HepG2 (cell line): ENCODE results near the gene RHO. TPM values are rescaled to one million over a fixed set of nuclear protein-coding genes. Genes with fewer than 3 reads are reported as not detected.

Experiments used
- ATAC-seq: fragments of 200-7000 bp; cut with Tn5 transposase; 3 replicates; pipeline ENCODE4 v1.9.1; 2020; ENCODE audit warnings: mild to moderate bottlenecking, moderate library complexity
- BruUV-seq: library from RNA; stranded (reverse); fragments of 400-500 nt; replicated peaks from 2 replicates; lab custom pipeline; 2021; lab: Mats Ljungman, UMichigan
- CTCF ChIA-PET: fragments of 300-600 bp; formaldehyde crosslinking; extraction: SDS; loops from one replicate; lab custom pipeline; 2021; ENCODE audit warnings: low total read pairs, inconsistent platforms, low intra/inter-chr PET ratio; lab: Yijun Ruan, JAX
- POLR2A ChIA-PET: fragments of 350-600 bp; sonication (Branson Sonifier 250); formaldehyde crosslinking; loops from one replicate; lab custom pipeline; 2020; ENCODE audit warnings: antibody characterized with exemption, inconsistent platforms; lab: Yijun Ruan, JAX
- DNase-seq: peaks from one replicate; pipeline ENCODE4 v3.0.0-alpha.2; 2015; ENCODE audit warnings: low spot score
- FAIRE-seq: peaks from 3 replicates; lab custom pipeline; 2011; peaks lifted over from hg19 to GRCh38; lab: Jason Lieb, UNC
- H2AFZ ChIP-seq: one replicate; pipeline ENCODE4 v1.6.1; 2011; ENCODE audit warnings: low read length, inconsistent platforms
- H3K27ac ChIP-seq: fragments of 300-600 bp; 3 replicates; pipeline ENCODE4 v1.8.0; 2011; ENCODE audit warnings: mixed run types, mild to moderate bottlenecking, mixed read lengths, low read length, inconsistent platforms; ENCODE audit not compliant: insufficient read depth; ENCODE audit errors: extremely low read length
- H3K27me3 ChIP-seq, 2 experiments: fragments of 200-600 bp in 1 of 2; 2 replicates in 1 of 2; 3 replicates in 1 of 2; pipeline versions ENCODE4 v1.6.0 to v1.8.0; 2011; ENCODE audit warnings: low read length in 2 of 2, mild to moderate bottlenecking in 2 of 2, moderate library complexity in 2 of 2, inconsistent platforms in 1 of 2; ENCODE audit not compliant: insufficient read depth in 2 of 2, control insufficient read depth in 1 of 2
- H3K36me3 ChIP-seq, 2 experiments: fragments of 200-600 bp in 1 of 2; replicated peaks in 1 of 2; 2 replicates in 1 of 2; 3 replicates in 1 of 2; pipeline versions ENCODE4 v1.5.1 to v1.8.0; 2011; ENCODE audit warnings: low read length in 2 of 2, inconsistent platforms in 1 of 2; ENCODE audit not compliant: insufficient read depth in 2 of 2, control insufficient read depth in 1 of 2
- H3K4me1 ChIP-seq: 2 replicates; pipeline ENCODE4 v1.5.1; 2012; ENCODE audit warnings: low read length, inconsistent platforms; ENCODE audit not compliant: insufficient read depth
- H3K4me2 ChIP-seq: 2 replicates; pipeline ENCODE4 v1.6.0; 2011; ENCODE audit warnings: low read depth, low read length, inconsistent platforms
- H3K4me3 ChIP-seq, 3 experiments: fragments of 200-600 bp in 1 of 3; sonication (generic), shearing (Covaris generic) in 1 of 3; replicated peaks in 1 of 3; 2 replicates each; pipeline ENCODE4 v1.5.1; 2011 to 2016; ENCODE audit warnings: low read length in 3 of 3, inconsistent platforms in 2 of 3, low read depth in 2 of 3, mild to moderate bottlenecking in 2 of 3, control low read depth in 1 of 3, mixed read lengths in 1 of 3; ENCODE audit not compliant: insufficient read depth in 1 of 3
- H3K79me2 ChIP-seq: one replicate; pipeline ENCODE4 v1.6.1; 2011; ENCODE audit warnings: low read length, inconsistent platforms; ENCODE audit not compliant: insufficient read depth
- H3K9ac ChIP-seq: 2 replicates; pipeline ENCODE4 v1.6.0; 2011; ENCODE audit warnings: mild to moderate bottlenecking, low read depth, low read length, inconsistent platforms; ENCODE audit not compliant: insufficient read depth
- H3K9me3 ChIP-seq: 2 replicates; pipeline ENCODE4 v1.5.1; 2012; ENCODE audit warnings: mild to moderate bottlenecking, low read length
- H4K20me1 ChIP-seq: 2 replicates; pipeline ENCODE4 v1.6.0; 2011; ENCODE audit warnings: inconsistent platforms, mild to moderate bottlenecking, low read length, moderate library complexity; ENCODE audit not compliant: insufficient read depth
- FOXC1 ChIP-seq: sonication (generic); formaldehyde crosslinking; IDR thresholded peaks from 2 replicates; pipeline ENCODE4 v1.8.0; 2022; ENCODE audit warnings: mild to moderate bottlenecking, missing genetic modification reagents, borderline replicate concordance
- FOXK2 ChIP-seq: fragments of 450-650 bp; IDR thresholded peaks from 2 replicates; pipeline ENCODE4 v1.6.1; 2016
- HOXA3 ChIP-seq: sonication (generic); formaldehyde crosslinking; IDR thresholded peaks from 2 replicates; pipeline ENCODE4 v1.5.0; 2020; ENCODE audit warnings: missing genetic modification reagents
- JUND ChIP-seq: sonication (generic); formaldehyde crosslinking; IDR thresholded peaks from 2 replicates; pipeline ENCODE4 v1.8.0; 2022; ENCODE audit warnings: mild to moderate bottlenecking, missing genetic modification reagents
- MAZ ChIP-seq, 2 experiments: sonication (generic) in 1 of 2; formaldehyde crosslinking in 1 of 2; IDR thresholded peaks; 2 replicates each; pipeline versions ENCODE4 v1.5.0 to v1.6.1; 2012 to 2020; ENCODE audit warnings: low read depth in 2 of 2, mild to moderate bottlenecking in 2 of 2, borderline replicate concordance in 1 of 2, improper control_type of control experiment in 1 of 2, low read length in 1 of 2, missing genetic modification reagents in 1 of 2, moderate library complexity in 1 of 2
- MED13 ChIP-seq: sonication (generic); formaldehyde crosslinking; IDR thresholded peaks from 2 replicates; pipeline ENCODE4 v1.5.0; 2020; ENCODE audit warnings: missing genetic modification reagents
- MED8 ChIP-seq: sonication (generic); formaldehyde crosslinking; IDR thresholded peaks from 2 replicates; pipeline ENCODE4 v1.8.1; 2023; ENCODE audit warnings: mild to moderate bottlenecking, missing genetic modification reagents; ENCODE audit not compliant: insufficient replicate concordance
- NRL ChIP-seq: sonication (generic); formaldehyde crosslinking; IDR thresholded peaks from 2 replicates; pipeline ENCODE4 v1.5.0; 2020; ENCODE audit warnings: missing genetic modification reagents, mild to moderate bottlenecking, moderate library complexity, borderline replicate concordance
- SAFB2 ChIP-seq: sonication (generic); formaldehyde crosslinking; IDR thresholded peaks from 2 replicates; pipeline ENCODE4 v1.5.1; 2020; ENCODE audit warnings: missing genetic modification reagents, low read depth, mild to moderate bottlenecking, borderline replicate concordance
- TOPORS ChIP-seq: sonication (generic); formaldehyde crosslinking; IDR thresholded peaks from 2 replicates; pipeline ENCODE4 v1.8.0; 2023; ENCODE audit warnings: mild to moderate bottlenecking, missing genetic modification reagents
- ZNF282 ChIP-seq: fragments of 450-650 bp; IDR thresholded peaks from 2 replicates; pipeline ENCODE4 v1.6.1; 2018; ENCODE audit not compliant: partially characterized antibody
- WGBS: methylation state at CpG from one replicate; pipeline ENCODE4 v1.1.6; 2017; ENCODE audit warnings: low lambda C conversion rate; 5-methylcytosine and 5-hydroxymethylcytosine counted together
- in situ Hi-C: cut with HindIII; loops from 2 replicates; pipeline ENCODE4 v1.10.0; 2017; ENCODE audit warnings: low pct_unique_long_range_greater_than_20kb; ENCODE audit not compliant: extremely low pct_ligation_motif_present
- intact Hi-C: fragments of 100-400 bp; cut with micrococcal nuclease; formaldehyde crosslinking; loops from one replicate; pipeline ENCODE4 v1.10.0; 2022; ENCODE audit not compliant: unreplicated experiment
- polyA plus RNA-seq, 8 experiments: library from polyadenylated mRNA; depleted of rRNA in 3 of 8; stranded (reverse) in 7 of 8; unstranded in 1 of 8; fragments of >200 nt; fragmentation: Illumina TruSeq in 4 of 8; extraction: Trizol in 4 of 8; gene quantifications; 2 replicates each; pipeline versions ENCODE4 v1.2.1 to v1.2.3, GENCODE V29; 2011 to 2016; ENCODE audit warnings: low read depth in 4 of 8, missing spikeins in 1 of 8, mixed read lengths in 1 of 8; ENCODE audit not compliant: insufficient read depth in 1 of 8
- total RNA-seq, 5 experiments: library from RNA; depleted of rRNA; stranded (reverse); fragments of >200 nt; fragmentation: Illumina TruSeq; extraction: Trizol; gene quantifications; 2 replicates each; pipeline ENCODE4 v1.2.3, GENCODE V29; 2016; ENCODE audit warnings: low read depth in 1 of 5
- TF ChIP-seq, protein P1 (sequence below): sonication (generic); formaldehyde crosslinking; IDR thresholded peaks from 2 replicates; pipeline ENCODE4 v1.5.1; 2020; ENCODE audit warnings: mild to moderate bottlenecking, missing genetic modification reagents, borderline replicate concordance
- TF ChIP-seq, protein P2 (sequence below): sonication (generic); formaldehyde crosslinking; IDR thresholded peaks from 2 replicates; pipeline ENCODE4 v1.8.0; 2022; ENCODE audit warnings: mild to moderate bottlenecking, missing genetic modification reagents

The RHO gene
- total and polyA plus RNA-seq, 2 of the 13 experiments (the other 11 are each of a cell fraction or from before 2014, with no cell fraction given) = not detected

DNA sequence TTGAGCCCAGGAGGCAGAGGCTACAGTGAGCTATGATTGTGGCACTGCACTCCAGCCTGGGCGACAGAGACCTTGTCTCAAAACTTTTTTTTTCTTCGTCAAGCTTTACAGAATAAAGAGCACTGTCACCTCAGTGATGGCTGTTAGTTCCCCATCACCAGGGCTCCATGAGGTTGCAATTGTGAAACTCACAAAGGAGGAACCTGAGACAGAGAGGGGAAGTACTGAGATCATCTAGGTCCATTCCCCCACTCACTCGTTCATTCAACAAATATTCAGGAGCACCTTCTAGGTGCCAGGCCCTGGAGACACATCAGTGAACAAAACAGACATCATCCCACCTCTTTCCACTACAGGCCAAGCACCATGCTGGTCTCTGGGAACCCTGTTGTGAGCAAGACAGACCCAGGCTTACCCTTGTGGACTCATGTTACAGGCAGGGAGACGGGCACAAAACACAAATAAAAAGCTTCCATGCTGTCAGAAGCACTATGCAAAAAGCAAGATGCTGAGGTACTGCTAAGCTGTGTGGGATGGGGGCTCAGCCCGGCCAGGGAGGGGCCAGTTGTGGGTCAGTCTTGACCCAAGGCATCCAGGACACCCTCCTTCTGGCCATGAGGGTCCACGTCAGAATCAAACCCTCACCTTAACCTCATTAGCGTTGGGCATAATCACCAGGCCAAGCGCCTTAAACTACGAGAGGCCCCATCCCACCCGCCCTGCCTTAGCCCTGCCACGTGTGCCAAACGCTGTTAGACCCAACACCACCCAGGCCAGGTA is 2.1 kb upstream of the RHO start:
- Histone ChIP-seq H3K79me2 (no peaks in the 10 kb centered on the region), H2AFZ (no peak overlapping the region), H3K36me3 (no peaks in the 10 kb centered on the region), H3K4me1 (peaks cover 54% of the 10 kb centered on the region), H3K4me3 (no peak overlapping the region), H3K9ac (no peak overlapping the region), H3K27me3 (no peaks in the 10 kb centered on the region; a peak in 1 of 5 replicates), H4K20me1 (no peaks in the 10 kb centered on the region), H3K27ac (no peak overlapping the region), H3K4me2 (no peak overlapping the region), H3K9me3 (no peaks in the 10 kb centered on the region)
- BruUV-seq = no TSS peak
- no peak for FAIRE-seq
- WGBS = 58% methylated on average over 10 of the region's 12 CpGs
- TF ChIP-seq FOXK2 = no peak
- no peak for TF ChIP-seq NRL (CRISPR knock-in tag)
- TF ChIP-seq JUND (CRISPR knock-in tag) = no peak
- no peak for TF ChIP-seq FOXC1 (CRISPR knock-in tag)
- TF ChIP-seq, protein P1, sequence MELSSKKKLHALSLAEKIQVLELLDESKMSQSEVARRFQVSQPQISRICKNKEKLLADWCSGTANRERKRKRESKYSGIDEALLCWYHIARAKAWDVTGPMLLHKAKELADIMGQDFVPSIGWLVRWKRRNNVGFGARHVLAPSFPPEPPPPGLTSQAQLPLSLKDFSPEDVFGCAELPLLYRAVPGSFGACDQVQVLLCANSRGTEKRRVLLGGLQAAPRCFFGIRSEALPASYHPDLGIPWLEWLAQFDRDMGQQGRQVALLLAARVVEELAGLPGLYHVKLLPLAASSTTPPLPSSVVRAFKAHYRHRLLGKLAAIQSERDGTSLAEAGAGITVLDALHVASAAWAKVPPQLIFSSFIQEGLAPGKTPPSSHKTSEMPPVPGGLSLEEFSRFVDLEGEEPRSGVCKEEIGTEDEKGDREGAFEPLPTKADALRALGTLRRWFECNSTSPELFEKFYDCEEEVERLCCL (CRISPR knock-in tag) = no peak
- TF ChIP-seq MAZ (IDR thresholded peaks at IDR 0.05; ENCODE audit: borderline replicate concordance, low read depth, low read length) = no peak
- TF ChIP-seq MAZ (CRISPR knock-in tag; IDR thresholded peaks at IDR 0.05; ENCODE audit: low read depth) = no peak
- TF ChIP-seq MED13 = no peak
- no peak for TF ChIP-seq HOXA3 (CRISPR knock-in tag)
- no peak for TF ChIP-seq ZNF282
- no peak for TF ChIP-seq MED8 (CRISPR knock-in tag)
- TF ChIP-seq TOPORS (CRISPR knock-in tag) = no peak
- no peak for TF ChIP-seq SAFB2 (CRISPR knock-in tag)
- TF ChIP-seq, protein P2, sequence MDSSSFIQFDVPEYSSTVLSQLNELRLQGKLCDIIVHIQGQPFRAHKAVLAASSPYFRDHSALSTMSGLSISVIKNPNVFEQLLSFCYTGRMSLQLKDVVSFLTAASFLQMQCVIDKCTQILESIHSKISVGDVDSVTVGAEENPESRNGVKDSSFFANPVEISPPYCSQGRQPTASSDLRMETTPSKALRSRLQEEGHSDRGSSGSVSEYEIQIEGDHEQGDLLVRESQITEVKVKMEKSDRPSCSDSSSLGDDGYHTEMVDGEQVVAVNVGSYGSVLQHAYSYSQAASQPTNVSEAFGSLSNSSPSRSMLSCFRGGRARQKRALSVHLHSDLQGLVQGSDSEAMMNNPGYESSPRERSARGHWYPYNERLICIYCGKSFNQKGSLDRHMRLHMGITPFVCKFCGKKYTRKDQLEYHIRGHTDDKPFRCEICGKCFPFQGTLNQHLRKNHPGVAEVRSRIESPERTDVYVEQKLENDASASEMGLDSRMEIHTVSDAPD = no peak
- intact Hi-C loops = no loop called here
- no peak for ATAC-seq
- ChIA-PET CTCF (no interaction called here), POLR2A (interaction anchor here (1.6 kb wide), 1 partner anchor 8 kb away, joined by 6 read pairs; no protein-coding TSS in a partner anchor)
- in situ Hi-C loops = no loop called here
- no peak for DNase-seq
